ENCODE results near the gene WWP2.
A peak's percentile ranks its signal among the peaks of the same experiment; 100 is the strongest.

Gene WWP2

DNA sequence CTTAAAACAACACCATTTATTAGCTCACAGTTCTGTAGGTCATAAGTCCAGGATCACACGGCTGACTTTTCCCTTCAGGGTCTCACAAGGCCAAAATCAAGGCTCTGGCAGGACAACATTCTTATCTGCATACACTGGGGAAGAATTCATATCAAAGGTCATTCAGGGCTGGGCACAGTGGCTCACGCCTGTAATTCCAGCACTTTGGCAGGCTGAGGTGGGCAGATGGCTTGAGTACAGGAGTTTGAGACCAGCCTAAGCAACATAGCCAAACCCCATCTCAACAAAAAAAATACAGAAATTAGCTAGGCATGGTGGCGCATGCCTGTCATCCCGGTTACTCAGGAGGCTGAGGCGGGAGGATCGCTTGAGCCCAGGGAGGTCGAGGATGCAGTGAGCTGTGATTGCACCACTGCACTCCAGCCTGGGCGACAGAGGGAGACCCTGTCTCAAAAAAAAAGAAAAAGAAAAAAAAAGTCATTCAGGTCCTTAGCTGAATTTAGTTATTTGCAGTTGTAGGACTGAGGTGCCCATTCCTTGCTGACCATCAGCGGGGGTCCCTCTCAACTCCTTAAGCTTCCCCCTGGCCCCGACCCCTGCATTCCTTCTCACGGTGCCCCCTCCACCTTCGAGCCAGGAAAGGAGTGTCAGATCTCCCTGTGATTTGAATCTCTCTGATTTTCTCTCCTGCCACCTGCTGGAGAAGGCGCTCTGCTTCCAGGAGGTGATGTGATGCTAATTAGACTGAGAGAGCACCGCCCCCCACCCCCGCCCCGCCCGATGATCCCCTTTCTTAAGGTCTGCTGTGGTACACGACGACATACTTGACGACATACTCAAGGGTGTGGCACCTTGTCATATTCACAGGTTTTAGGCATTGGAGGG lies 97.2 kb downstream of the WWP2 start:
- H3K27me3 Mint-ChIP-seq (ENCODE audit: low read depth, poor library complexity): peaks cover 6% of the 10 kb centered on the region
- H3K4me1 Mint-ChIP-seq: peaks cover 36% of the 10 kb centered on the region
- H3K9me3 Mint-ChIP-seq: no peaks in the 10 kb centered on the region
- H3K27ac Mint-ChIP-seq: no peak overlapping the region
- H3K36me3 Mint-ChIP-seq (ENCODE audit: low read depth): peaks cover 33% of the 10 kb centered on the region
- peak; percentile 29 for DNase-seq
- TF ChIP-seq, protein P1, sequence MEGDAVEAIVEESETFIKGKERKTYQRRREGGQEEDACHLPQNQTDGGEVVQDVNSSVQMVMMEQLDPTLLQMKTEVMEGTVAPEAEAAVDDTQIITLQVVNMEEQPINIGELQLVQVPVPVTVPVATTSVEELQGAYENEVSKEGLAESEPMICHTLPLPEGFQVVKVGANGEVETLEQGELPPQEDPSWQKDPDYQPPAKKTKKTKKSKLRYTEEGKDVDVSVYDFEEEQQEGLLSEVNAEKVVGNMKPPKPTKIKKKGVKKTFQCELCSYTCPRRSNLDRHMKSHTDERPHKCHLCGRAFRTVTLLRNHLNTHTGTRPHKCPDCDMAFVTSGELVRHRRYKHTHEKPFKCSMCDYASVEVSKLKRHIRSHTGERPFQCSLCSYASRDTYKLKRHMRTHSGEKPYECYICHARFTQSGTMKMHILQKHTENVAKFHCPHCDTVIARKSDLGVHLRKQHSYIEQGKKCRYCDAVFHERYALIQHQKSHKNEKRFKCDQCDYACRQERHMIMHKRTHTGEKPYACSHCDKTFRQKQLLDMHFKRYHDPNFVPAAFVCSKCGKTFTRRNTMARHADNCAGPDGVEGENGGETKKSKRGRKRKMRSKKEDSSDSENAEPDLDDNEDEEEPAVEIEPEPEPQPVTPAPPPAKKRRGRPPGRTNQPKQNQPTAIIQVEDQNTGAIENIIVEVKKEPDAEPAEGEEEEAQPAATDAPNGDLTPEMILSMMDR (IDR thresholded peaks at IDR 0.05): peak; percentile 14
- H3K4me3 Mint-ChIP-seq: no peak overlapping the region

DNA sequence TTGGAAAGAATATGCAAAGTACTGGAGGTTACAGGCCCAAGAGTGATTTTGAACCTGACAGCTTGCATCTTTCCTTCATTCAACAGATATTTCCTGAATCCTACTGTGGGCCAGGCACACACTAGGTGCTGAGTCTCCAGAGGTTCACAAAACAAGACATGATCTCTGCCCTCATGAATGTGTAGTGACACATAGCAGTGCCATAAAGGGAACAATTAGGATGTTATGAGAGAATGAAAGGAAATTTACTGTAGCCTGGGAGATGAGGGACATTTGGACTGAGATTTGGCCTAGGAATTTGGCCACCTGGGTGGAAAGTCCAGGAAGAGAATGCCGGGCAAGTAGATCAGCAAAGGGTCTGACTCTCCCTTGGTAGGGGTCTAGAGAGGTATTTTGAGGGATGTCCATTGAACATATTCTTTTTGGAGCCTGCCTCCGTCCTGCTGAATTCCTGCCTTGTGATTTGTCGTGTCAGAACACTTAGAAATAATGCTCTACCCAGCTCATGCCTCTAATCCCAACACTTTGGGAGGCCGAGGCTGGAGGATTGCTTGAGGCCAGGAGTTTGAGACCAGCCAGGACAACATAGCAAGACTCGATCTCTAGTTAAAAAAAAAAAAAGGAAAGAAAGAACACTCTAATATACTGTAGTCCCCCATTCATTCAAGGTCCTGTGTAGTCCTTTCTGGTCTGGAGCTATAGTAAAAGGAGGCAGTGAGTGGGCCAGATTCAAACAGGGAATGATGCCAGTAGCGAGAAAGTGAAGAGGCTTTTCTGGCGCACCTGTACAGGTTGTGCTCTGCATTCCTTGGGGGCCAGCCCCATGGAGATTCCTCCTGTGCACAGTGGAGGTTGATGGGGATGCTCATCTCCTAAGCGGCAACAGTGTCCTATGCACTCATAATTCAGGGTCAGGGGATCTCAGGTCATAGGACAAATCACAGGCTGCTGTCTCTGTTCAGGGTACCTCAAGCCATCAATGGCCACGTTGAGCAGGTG lies 98.4 kb downstream of the WWP2 start:
- H3K27me3 Mint-ChIP-seq (ENCODE audit: low read depth, poor library complexity): peaks cover 6% of the 10 kb centered on the region
- peaks cover 33% of the 10 kb centered on the region for H3K36me3 Mint-ChIP-seq (ENCODE audit: low read depth)
- peaks cover 36% of the 10 kb centered on the region for H3K4me1 Mint-ChIP-seq
- TF ChIP-seq, protein P1 (IDR thresholded peaks at IDR 0.05): no peak
- DNase-seq: no peak
- no peaks in the 10 kb centered on the region for H3K9me3 Mint-ChIP-seq
- H3K27ac Mint-ChIP-seq: peak overlapping the region; percentile 57
- H3K4me3 Mint-ChIP-seq: no peak overlapping the region

DNA sequence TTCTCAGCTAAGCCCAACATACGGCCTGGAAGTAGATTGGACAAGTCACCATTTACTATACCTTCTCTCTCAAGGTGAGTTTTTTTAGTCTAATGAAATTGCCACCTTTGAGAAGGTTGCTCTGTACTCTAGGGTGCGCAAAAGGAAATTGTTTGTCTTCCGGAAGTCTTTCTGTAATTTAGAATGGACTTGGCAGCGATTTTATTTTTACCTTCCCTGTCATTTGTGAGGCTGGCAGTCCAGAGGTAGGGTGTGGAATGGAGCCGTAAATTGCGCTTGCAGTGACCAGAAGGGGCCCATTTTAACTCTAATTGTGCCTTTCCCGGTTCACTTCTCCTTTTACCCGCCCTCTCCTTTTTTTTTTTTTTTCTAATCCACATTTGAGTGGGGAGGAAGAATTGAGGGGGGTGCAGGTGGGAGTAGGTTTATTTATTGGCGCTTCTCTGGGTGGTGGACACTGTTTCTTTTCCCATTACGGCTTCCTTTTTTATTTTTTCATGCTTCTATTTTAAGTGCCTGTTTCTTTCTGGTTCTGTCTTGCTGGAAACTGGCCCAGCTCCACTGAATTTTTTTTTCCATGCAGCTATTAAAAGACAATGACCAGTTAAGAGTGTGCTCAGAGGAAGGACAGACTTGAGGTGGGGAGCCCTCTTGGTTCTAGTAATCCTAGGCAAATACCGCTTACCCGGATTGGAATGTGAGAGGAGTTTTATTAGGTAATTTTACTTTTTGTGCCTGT lies 99.3 kb downstream of the WWP2 start:
- H3K4me1 Mint-ChIP-seq: peaks cover 36% of the 10 kb centered on the region
- peaks cover 6% of the 10 kb centered on the region for H3K27me3 Mint-ChIP-seq (ENCODE audit: low read depth, poor library complexity)
- TF ChIP-seq, protein P1 (IDR thresholded peaks at IDR 0.05): no peak
- no peak overlapping the region for H3K4me3 Mint-ChIP-seq
- peaks cover 35% of the 10 kb centered on the region for H3K36me3 Mint-ChIP-seq (ENCODE audit: low read depth)
- no peak for DNase-seq
- H3K27ac Mint-ChIP-seq: peak overlapping the region; percentile 57
- H3K9me3 Mint-ChIP-seq: no peaks in the 10 kb centered on the region

DNA sequence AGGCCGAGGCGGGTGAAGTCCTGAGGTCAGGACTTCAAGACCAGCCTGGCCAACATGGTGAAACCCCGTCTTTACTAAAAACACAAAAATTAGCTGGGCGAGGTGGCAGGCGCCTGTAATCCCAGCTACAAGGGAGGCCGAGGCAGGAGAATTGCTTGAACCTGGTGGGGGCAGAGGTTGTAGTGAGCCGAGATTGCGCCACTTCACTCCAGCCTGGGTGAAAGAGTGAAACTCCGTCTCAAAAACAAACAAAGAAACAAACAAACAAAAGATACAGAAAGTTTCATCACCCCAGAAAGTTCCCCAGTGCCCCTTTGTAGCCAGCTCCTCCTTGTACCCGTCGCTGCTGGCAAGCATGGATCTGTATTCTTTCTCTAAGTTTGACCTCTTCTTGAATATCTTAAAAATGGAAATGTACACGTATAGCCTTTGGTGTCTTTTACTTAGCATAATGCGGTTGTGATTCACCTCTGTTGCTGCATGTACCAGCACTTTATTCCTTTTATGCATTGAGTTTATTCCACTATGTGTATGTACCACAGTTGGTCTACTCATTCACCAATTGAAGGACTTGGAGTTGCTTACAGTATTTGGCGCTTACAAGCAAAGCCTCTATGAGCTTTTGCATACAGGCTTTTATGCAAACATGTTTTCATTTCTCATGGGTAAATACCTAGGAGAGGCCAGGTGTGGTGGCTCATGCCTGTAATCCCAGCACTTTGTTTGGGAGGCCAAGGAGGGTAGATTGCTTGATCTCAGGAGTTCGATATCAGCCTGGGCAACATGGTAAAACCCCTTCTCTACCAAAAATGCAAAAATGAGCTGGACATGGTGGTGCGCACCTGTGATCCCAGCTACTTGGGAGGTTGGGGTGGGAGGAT lies 101.5 kb downstream of the WWP2 start:
- DNase-seq: no peak
- Mint-ChIP-seq H3K27me3 (ENCODE audit: low read depth, poor library complexity) (peaks cover 6% of the 10 kb centered on the region), H3K27ac (no peak overlapping the region), H3K36me3 (ENCODE audit: low read depth) (peaks cover 22% of the 10 kb centered on the region), H3K4me1 (peaks cover 34% of the 10 kb centered on the region), H3K9me3 (no peaks in the 10 kb centered on the region), H3K4me3 (no peak overlapping the region)
- TF ChIP-seq, protein P1 (IDR thresholded peaks at IDR 0.05): no peak

DNA sequence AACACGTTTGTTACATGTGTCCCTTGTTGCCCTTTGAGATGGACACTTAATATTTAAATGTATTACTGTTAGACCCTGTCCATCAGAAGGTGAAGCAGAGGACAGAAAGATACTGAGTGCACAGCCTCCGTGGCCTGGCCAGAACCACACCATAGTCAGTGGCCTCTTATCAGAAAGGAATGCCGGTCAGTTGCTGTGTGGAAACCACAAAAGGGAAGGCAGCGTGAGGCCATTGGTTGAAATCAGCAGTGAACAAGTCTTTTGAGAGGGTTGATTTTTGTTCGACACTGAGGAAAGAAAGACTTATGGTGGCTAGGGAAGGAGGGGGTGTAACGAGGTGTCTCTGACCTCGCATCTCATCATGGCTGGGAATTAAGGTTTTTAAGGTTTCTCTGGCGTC lies 103.6 kb downstream of the WWP2 start:
- peaks cover 21% of the 10 kb centered on the region for H3K36me3 Mint-ChIP-seq (ENCODE audit: low read depth)
- TF ChIP-seq, protein P1 (IDR thresholded peaks at IDR 0.05): no peak
- no peak overlapping the region for H3K4me3 Mint-ChIP-seq
- H3K4me1 Mint-ChIP-seq: peaks cover 14% of the 10 kb centered on the region
- no peak for DNase-seq
- no peaks in the 10 kb centered on the region for H3K9me3 Mint-ChIP-seq
- H3K27ac Mint-ChIP-seq: peak overlapping the region; percentile 81
- H3K27me3 Mint-ChIP-seq (ENCODE audit: low read depth, poor library complexity): peaks cover 6% of the 10 kb centered on the region
